ENCODE measurements around the gene AMER1. TPM values are rescaled to one million over a fixed set of nuclear protein-coding genes. Genes with fewer than 3 reads are reported as not detected.

AMER1 gene
- total and polyA plus RNA-seq, 2 of the 8 experiments (the other 6 are each of a cell fraction or from before 2014, with no cell fraction given) = 3.3 to 9.4 TPM

GRCh38 chrX:64169988-64170387 lies 35.5 kb downstream of the AMER1 start:
- 86% methylated on average over 1 of the region's 1 CpG; no CpG with 5 or more reads in 1 of the 2 experiments for WGBS, 2 experiments (ENCODE audit: extremely low coverage in 1 of 2, insufficient coverage in 1 of 2, insufficient read length in 1 of 2, insufficient replicate concordance in 2 of 2, low coverage in 1 of 2, low lambda C conversion rate in 2 of 2, missing lambda C conversion rate in 1 of 2)
- DNase-seq (ENCODE audit: low read depth in 1 of 2, low spot score in 2 of 2) = no peak
- Histone ChIP-seq H3K14ac (ENCODE audit: insufficient read length) (no peak overlapping the region), H3K18ac (ENCODE audit: extremely low read depth, low read length) (no peak overlapping the region), H2BK12ac (ENCODE audit: low read depth, low read length) (no peak overlapping the region), H4K8ac (ENCODE audit: extremely low read depth, insufficient read depth, low read length) (no peak overlapping the region), H3K56ac (replicated peaks; ENCODE audit: insufficient read length, low read depth, low read length) (no peak overlapping the region), H3K27me3 (replicated peaks in 1 of 4; ENCODE audit: control insufficient read depth in 3 of 4, extremely low read depth in 1 of 4, insufficient read depth in 3 of 4, low read length in 3 of 4) (no peaks in the 10 kb centered on the region), H3K4me1 (replicated peaks in 1 of 4; ENCODE audit: control insufficient read depth in 3 of 4, insufficient read depth in 4 of 4, low read length in 3 of 4) (no peaks in the 10 kb centered on the region), H2BK15ac (ENCODE audit: low read length) (no peak overlapping the region), H3K4me3 (ENCODE audit: extremely low read depth in 1 of 4, insufficient read depth in 2 of 4, low read depth in 3 of 4, low read length in 4 of 4) (no peak overlapping the region), H3K4me2 (ENCODE audit: insufficient read depth in 1 of 2, low read depth in 2 of 2, low read length in 2 of 2) (no peak overlapping the region), H3K79me2 (ENCODE audit: control insufficient read depth in 1 of 2, insufficient read depth in 2 of 2, low read length in 2 of 2) (no peaks in the 10 kb centered on the region), H4K5ac (ENCODE audit: insufficient read length, low read depth, low read length) (no peak overlapping the region), H2BK5ac (ENCODE audit: low read depth, low read length) (no peak overlapping the region), H3K23me2 (ENCODE audit: low read depth, low read length) (no peaks in the 10 kb centered on the region), H3K23ac (ENCODE audit: insufficient read length) (no peak overlapping the region), H4K91ac (replicated peaks; ENCODE audit: insufficient read length, low read length) (no peak overlapping the region), H3K9me3 (ENCODE audit: insufficient read depth in 2 of 2, low read depth in 1 of 2, low read length in 1 of 2) (no peaks in the 10 kb centered on the region), H3K79me1 (ENCODE audit: low read depth, low read length) (no peaks in the 10 kb centered on the region), H2AFZ (ENCODE audit: low read length) (no peak overlapping the region), H3K36me3 (ENCODE audit: control insufficient read depth in 2 of 4, insufficient read depth in 4 of 4, low read length in 3 of 4) (no peaks in the 10 kb centered on the region), H3K27ac (ENCODE audit: low read depth, low read length) (no peak overlapping the region), H4K20me1 (replicated peaks in 1 of 2; ENCODE audit: control insufficient read depth in 1 of 2, insufficient read depth in 2 of 2, low read length in 2 of 2) (no peaks in the 10 kb centered on the region), H2BK20ac (ENCODE audit: low read length) (no peak overlapping the region), H3K4ac (replicated peaks; ENCODE audit: insufficient read length, low read depth, low read length) (no peak overlapping the region), H3K9ac (replicated peaks in 1 of 4; ENCODE audit: extremely low read depth in 1 of 4, low read depth in 3 of 4, low read length in 3 of 4) (no peak overlapping the region), H2AK5ac (ENCODE audit: low read depth, low read length) (no peak overlapping the region), H2BK120ac (replicated peaks; ENCODE audit: low read depth, low read length) (no peak overlapping the region)
- FAIRE-seq = no peak
- CTCF ChIA-PET (ENCODE audit: partially characterized antibody) = no interaction called here
- POLR2A ChIA-PET (ENCODE audit: partially characterized antibody) = no interaction called here
- TF ChIP-seq EGR1 (IDR thresholded peaks at IDR 0.05; ENCODE audit: borderline replicate concordance, low read depth, low read length) (no peak), BCL11A (IDR thresholded peaks at IDR 0.05; ENCODE audit: low read depth in 2 of 2, low read length in 2 of 2) (no peak), BACH1 (IDR thresholded peaks at IDR 0.05; ENCODE audit: low read length) (no peak), FOSL1 (IDR thresholded peaks at IDR 0.05; ENCODE audit: insufficient read depth, low read depth, low read length) (no peak), CBX8 (IDR thresholded peaks at IDR 0.05; ENCODE audit: borderline replicate concordance, low read depth, low read length) (no peak), ASH2L (IDR thresholded peaks at IDR 0.05; ENCODE audit: low read length) (no peak), SIX5 (IDR thresholded peaks at IDR 0.05; ENCODE audit: low read depth, low read length) (no peak), POLR2A (IDR thresholded peaks at IDR 0.05; ENCODE audit: control extremely low read depth in 1 of 2, low read depth in 2 of 2, low read length in 2 of 2) (no peak), NANOG (IDR thresholded peaks at IDR 0.05; ENCODE audit: insufficient read depth, low read depth, low read length, poor library complexity, severe bottlenecking) (no peak), EZH2 (IDR thresholded peaks at IDR 0.05; ENCODE audit: low read depth, low read length, severe bottlenecking) (no peak), SP2 (IDR thresholded peaks at IDR 0.05; ENCODE audit: low read length) (no peak), HDAC6 (IDR thresholded peaks at IDR 0.05; ENCODE audit: low read depth, low read length) (no peak), SAP30 (IDR thresholded peaks at IDR 0.05; ENCODE audit: insufficient read depth, insufficient replicate concordance, low read length) (no peak), EP300 (IDR thresholded peaks at IDR 0.05; ENCODE audit: borderline replicate concordance in 1 of 2, low read depth in 2 of 2, low read length in 2 of 2) (no peak), RAD21 (IDR thresholded peaks at IDR 0.05 in 1 of 2, conservative IDR thresholded peaks at IDR 0.05 in 1 of 2; ENCODE audit: low read depth in 2 of 2, low read length in 2 of 2) (no peak)

Data from H1 (cell line).